ENCODE measurements around the gene IGFBP2.

DNA sequence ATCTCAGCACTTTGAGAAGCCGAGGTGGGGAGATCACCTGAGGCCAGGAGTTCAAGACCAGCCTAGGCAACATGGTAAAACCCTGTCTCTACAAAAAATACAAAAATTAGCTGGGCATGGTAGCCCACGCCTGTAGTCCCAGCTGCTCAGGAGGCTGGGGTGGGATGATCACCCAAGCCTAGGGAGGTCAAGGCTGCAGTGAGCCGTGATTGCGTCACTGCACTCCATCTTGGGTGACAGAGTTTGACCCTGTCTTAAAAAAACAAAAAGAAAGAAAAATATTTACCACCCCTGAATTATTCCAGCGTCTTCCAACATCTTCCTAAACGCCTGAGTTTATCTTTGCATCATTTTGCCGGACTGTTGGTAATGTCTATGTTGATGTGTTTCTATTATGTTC, 68.3 kb downstream of the IGFBP2 start:
- no peak for TF ChIP-seq CREB1 (IDR thresholded peaks at IDR 0.05)
- no peak for TF ChIP-seq CTCF (IDR thresholded peaks at IDR 0.05; ENCODE audit: control extremely low read depth in 1 of 3, insufficient read depth in 1 of 3, low read depth in 1 of 3, low read length in 3 of 3)
- no peak for TF ChIP-seq POLR2AphosphoS5 (IDR thresholded peaks at IDR 0.05; ENCODE audit: low read depth, low read length)
- TF ChIP-seq RFX5 (IDR thresholded peaks at IDR 0.05; ENCODE audit: borderline replicate concordance, low read depth, low read length) = no peak
- TF ChIP-seq EZH2 (IDR thresholded peaks at IDR 0.05; ENCODE audit: low read depth, low read length, severe bottlenecking) = no peak
- no peak for TF ChIP-seq FOSL1 (IDR thresholded peaks at IDR 0.05; ENCODE audit: insufficient read depth, low read depth, low read length)
- no peak for TF ChIP-seq TAF1 (IDR thresholded peaks at IDR 0.05; ENCODE audit: low read depth, low read length)

All from H1 (cell line).